Middle frontal gyrus (tissue), 1 donor: ENCODE results near the gene MTSS2.
"Not testable (repeated sequence)": the region's sequence is repeated elsewhere in the genome, so short reads cannot be mapped to it uniquely, and the experiment has no call there.

ENCODE experiments used
- DNase-seq: peaks from one replicate; pipeline ENCODE4 v3.0.0-alpha.2; 2015; ENCODE audit warnings: low spot score; ENCODE audit errors: extremely low spot score

Gene MTSS2

DNA sequence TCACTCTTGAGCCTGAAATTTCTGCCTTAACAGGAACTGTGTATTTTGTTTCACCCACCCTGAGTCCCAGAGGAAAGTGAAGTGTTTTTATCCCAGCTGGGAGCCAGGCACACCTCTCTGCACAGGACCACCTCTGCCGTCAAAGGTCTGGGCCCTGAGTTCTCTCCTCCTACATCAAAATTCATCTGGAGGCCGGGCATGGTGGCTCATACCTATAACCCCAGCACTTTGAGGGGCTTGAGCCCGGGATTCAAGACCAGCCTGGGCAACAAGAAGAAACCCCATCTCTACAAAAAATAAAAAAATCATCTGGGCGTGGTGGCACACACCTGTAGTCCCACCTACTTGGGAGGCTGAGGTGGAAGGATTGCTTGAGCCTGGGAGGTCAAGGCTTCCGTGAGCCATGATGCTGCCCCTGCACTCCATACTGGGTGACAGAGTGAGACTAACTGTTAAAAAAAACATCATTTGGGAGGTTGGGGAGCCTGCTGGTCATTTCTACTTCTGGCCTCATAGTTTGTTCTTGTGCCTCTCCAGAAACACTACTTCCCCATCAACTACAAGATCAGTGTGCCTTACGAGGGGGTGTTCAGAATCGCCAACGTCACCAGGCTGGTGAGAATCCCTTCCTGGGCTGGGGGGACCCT, 29.7 kb downstream of the MTSS2 start:
- DNase-seq, result no peak

DNA sequence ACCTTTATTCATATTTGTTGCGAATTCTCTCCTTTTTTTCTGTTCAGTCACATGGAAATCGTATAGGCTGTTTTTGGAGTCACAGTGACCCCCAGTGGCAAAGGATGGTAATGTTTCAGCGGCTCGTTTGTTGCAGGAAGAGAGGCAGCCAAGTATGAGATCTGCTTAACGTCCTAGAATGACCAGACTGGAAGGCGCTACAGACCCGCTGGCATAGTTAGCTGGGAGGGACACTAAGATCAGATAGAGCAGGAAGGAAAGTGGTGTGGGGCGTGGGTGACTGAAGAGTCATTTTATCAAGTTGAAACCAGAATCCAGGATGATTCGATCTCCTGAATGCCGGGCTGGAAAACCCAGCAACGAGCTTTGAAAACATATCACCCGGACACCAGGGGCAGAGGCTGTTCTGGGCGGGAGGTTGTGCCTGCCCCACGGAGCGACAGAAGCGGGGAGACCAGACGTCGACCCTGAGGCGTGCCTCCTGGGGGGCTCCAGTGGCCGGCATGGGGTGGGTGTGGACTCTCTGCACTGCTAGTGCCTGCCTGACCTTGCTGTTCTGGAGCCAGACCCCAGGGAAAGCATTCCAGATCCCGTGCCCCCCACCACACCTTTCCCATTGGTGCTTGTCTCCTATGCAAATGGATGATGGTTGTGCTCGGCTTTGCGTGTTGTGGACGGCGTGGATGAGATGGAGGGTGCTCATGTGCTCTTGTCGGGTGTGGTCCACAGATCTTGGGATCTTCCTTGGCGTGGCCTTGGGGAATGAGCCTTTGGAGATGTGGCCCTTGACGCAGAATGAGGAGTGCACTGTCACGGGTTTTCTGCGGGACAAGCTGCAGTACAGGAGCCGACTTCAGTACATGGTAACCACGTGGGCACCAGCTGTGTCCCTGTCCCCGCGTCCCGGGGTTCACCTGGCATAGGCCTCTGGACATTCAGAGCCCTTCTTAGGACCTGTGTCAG, 31.8 kb downstream of the MTSS2 start:
- DNase-seq, result peak; percentile 81

DNA sequence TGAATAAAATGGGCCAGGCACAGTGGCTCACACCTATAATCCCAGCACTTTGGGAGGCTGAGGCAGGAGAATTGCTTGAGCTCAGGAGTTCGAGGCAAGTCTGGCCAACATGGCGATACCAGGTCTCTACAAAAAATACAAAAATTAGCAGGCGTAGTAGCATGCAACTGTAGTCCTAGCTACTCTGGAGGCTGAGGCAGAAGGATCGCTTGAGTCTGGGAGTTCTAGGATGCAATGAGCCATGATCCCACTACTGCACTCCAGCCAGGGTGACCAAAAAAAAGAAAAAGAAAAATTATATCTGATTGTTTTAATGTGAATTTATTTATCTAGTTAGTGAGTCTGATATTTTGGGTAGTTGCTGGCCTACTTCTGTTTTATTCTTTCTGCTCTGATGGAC, 32.4 kb downstream of the MTSS2 start:
- DNase-seq, result no peak

- no peak for DNase-seq
These were observed 33.5 kb downstream of the MTSS2 start for GRCh38 chr16:70652322-70652721.

GRCh38 chr16:70651524-70651923, 34.3 kb downstream of the MTSS2 start:
- DNase-seq, result no peak

GRCh38 chr16:70650216-70650615, 35.6 kb downstream of the MTSS2 start:
- DNase-seq, result no peak

DNA sequence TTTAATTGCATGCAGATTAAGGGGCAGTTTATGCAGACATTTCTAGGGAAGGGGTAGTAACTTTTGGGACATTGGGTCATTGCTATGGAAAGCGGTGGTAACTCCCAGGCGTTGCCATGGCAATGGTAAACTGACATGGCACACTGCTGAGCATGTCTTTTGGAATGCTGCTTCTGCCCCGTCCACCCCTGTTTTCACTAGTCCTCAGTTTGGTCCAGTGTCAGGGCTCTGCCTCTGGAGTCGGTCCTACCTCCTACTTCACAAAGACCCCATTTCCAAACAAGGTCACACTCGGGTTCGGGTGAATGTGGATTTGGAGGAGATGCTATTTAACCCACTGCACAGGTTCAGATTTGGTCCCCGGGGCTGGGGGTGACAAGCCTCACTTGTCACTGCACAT, 36.6 kb downstream of the MTSS2 start:
- DNase-seq, result no peak

- DNase-seq, result no peak
These were observed 37.2 kb downstream of the MTSS2 start for GRCh38 chr16:70648606-70649005.

GRCh38 chr16:70647441-70648359, 38.2 kb downstream of the MTSS2 start:
- no peak for DNase-seq

- peak; percentile 22 for DNase-seq
These were observed 39.3 kb downstream of the MTSS2 start, which contains the start of gene IL34 for GRCh38 chr16:70646260-70647241. TSS of gene IL34 (plus strand) at chr16:70646559. CDS start at chr16:70646948, 389 bp downstream.

DNA sequence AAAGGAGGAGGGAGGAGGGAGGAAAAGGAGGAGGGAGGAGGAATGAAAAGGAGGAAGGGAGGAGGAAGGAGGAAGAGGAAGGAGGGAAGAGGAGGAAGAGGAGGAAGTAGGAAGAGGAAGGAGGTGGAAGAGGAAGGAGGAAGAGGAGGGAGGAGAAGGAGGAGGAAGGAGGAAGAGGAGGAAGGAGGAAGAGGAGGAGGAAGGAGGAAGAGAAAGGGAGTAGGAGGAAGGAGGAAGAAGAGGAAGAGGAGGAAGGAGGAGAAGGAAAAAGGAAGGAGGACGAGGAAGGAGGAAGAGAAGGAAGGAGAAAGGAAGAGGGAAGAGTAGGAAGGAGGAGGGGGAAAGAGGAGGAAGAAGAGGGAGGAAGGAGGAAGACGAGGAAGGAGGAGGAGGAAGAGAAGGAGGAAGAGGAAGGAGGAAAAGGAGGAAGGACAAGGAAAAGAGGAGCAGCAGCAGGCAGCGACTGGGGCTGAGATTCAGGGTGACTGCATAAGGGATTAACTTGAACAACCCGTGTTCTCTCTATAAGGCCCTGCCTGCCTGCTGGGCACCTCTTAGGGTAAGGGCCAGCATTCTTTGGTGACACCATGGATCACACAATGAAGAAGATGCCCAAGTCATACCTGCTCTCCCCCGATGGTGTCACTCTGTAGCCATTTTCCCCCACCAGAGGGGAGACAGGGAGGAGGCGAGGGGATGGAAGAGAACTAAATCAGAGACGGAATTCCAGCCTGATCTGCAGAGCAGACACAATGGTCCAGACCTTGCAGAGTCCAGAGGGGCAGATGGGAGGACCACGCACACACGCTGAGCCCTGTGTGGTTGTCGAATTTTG, 40.9 kb downstream of the MTSS2 start:
- DNase-seq, result no peak

GRCh38 chr16:70643264-70643663, 42.6 kb downstream of the MTSS2 start:
- DNase-seq, result not testable (repeated sequence)

- DNase-seq, result no peak
These were observed 43.2 kb downstream of the MTSS2 start for GRCh38 chr16:70642633-70643032.

DNA sequence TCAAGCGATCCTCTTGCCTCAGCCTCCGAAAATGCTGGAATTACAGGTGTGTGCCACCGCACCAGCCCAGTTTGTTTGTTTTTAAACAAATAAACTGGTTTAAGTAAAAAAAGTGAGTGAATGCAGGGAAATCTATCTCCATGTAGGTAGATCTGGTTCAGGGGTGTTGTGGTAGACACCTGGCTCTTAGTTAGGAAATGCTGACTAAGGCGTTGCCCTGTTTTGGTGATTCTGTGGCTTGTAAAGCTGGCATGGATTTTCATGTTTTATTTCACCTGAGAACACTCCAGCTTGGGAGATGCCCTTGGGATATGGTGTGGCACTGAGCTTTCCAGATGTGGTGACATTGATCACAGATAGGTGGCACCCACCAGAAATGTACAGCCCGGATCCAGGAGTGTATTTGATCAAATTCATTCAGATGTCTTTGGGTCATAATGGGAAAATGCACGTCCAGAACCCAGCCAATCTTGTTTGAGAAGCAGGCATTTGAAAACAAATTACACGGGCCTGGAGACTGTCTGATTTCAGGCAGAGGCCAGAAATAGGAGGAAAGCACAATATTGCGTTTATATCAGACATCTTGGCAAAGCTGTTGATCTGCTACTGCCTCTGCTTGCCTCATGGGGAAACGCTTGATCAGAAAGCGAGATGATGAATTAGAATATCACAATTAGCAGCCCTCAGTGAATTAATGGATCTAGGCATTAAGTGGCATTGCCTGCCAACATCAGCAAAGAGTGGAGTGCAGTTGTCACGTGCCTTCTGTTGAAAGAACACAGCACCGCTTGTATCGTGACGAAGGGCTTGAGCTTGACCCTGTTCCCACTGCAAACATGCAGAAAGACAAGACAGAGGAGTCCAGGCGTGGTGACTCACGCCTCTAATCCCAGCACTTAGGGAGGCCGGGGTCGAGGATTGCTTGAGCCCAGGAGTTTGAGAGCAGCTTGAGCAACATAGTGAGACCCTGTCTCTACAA, 46.8 kb downstream of the MTSS2 start:
- DNase-seq, result no peak
